Measurements from ENCODE around the gene CCR7.

GRCh38 chr17:40520991-40521453, 44.2 kb downstream of the CCR7 start:
- TF ChIP-seq, protein P1, sequence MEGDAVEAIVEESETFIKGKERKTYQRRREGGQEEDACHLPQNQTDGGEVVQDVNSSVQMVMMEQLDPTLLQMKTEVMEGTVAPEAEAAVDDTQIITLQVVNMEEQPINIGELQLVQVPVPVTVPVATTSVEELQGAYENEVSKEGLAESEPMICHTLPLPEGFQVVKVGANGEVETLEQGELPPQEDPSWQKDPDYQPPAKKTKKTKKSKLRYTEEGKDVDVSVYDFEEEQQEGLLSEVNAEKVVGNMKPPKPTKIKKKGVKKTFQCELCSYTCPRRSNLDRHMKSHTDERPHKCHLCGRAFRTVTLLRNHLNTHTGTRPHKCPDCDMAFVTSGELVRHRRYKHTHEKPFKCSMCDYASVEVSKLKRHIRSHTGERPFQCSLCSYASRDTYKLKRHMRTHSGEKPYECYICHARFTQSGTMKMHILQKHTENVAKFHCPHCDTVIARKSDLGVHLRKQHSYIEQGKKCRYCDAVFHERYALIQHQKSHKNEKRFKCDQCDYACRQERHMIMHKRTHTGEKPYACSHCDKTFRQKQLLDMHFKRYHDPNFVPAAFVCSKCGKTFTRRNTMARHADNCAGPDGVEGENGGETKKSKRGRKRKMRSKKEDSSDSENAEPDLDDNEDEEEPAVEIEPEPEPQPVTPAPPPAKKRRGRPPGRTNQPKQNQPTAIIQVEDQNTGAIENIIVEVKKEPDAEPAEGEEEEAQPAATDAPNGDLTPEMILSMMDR (conservative IDR thresholded peaks at IDR 0.05 in 1 of 2, IDR thresholded peaks at IDR 0.05 in 1 of 2; ENCODE audit: extremely low read depth in 1 of 2, insufficient read depth in 1 of 2, low read depth in 1 of 2, low read length in 2 of 2) = no peak
- no peak for TF ChIP-seq EZH2 (IDR thresholded peaks at IDR 0.05; ENCODE audit: borderline replicate concordance, low read length)
